Psoas muscle (tissue), 8 donors: ENCODE measurements around the gene LMAN1L. TPM values are rescaled to one million over a fixed set of nuclear protein-coding genes. Genes with fewer than 3 reads are reported as not detected.

Experiments used
- ATAC-seq, 4 donors: fragments of 200-7000 bp; cut with Tn5 transposase; one replicate each; pipeline ENCODE4 v1.9.1; 2020; ENCODE audit warnings: moderate library complexity in 3 of 4, mild to moderate bottlenecking in 2 of 4
- DNase-seq, 2 donors: peaks; one replicate each; pipeline ENCODE4 v3.0.0-alpha.2; 2020
- H3K27ac ChIP-seq: fragments of 200-600 bp; one replicate; pipeline ENCODE4 v1.8.0; 2022
- H3K27me3 ChIP-seq, 3 donors: fragments of 200-600 bp in 1 of 3; one replicate each; pipeline versions ENCODE4 v1.6.1 to v1.8.0; 2013 to 2022; ENCODE audit warnings: low read length in 2 of 3, mild to moderate bottlenecking in 2 of 3, moderate library complexity in 1 of 3; ENCODE audit not compliant: insufficient read depth in 3 of 3
- H3K36me3 ChIP-seq, 2 donors: fragments of 200-600 bp in 1 of 2; one replicate each; pipeline versions ENCODE4 v1.6.1 to v1.8.0; 2013 to 2022; ENCODE audit warnings: low read depth in 1 of 2, mild to moderate bottlenecking in 1 of 2, moderate library complexity in 1 of 2; ENCODE audit not compliant: insufficient read depth in 1 of 2
- H3K4me1 ChIP-seq: fragments of 200-600 bp; one replicate; pipeline ENCODE4 v1.8.0; 2022
- H3K4me3 ChIP-seq: fragments of 200-600 bp; one replicate; pipeline ENCODE4 v1.8.0; 2022; ENCODE audit warnings: mild to moderate bottlenecking
- H3K9me3 ChIP-seq: fragments of 200-600 bp; one replicate; pipeline ENCODE4 v1.8.0; 2022
- CTCF ChIP-seq: fragments of 200-600 bp; IDR thresholded peaks from one replicate; pipeline ENCODE4 v1.8.0; 2022; ENCODE audit warnings: antibody characterized with exemption
- WGBS, 3 donors: extraction: QIAGEN DNeasy Blood & Tissue Kit; methylation state at CpG; one replicate each; pipeline versions ENCODE4 v1.1.6 to v1.1.7; 2013; 5-methylcytosine and 5-hydroxymethylcytosine counted together
- intact Hi-C, 2 donors: fragments of 100-400 bp; cut with DNase I; formaldehyde crosslinking; loops; one replicate each; pipeline versions ENCODE4 v1.11.0 to v1.14.2; 2022
- polyA plus RNA-seq, 3 donors: library from polyadenylated mRNA; stranded (reverse); fragments of 200-250 nt; gene quantifications; one replicate each; pipeline ENCODE4 v1.2.3, GENCODE V29; 2013
- total RNA-seq, 4 donors: library from RNA; stranded (reverse); fragmentation: NEBNext Ultra II Directional in 2 of 4; extraction: Animal tissue kit (Norgen Biotek cat#: 25700) in 2 of 4; gene quantifications; one replicate each; pipeline versions ENCODE4 v1.2.1 to v1.2.4, GENCODE V29; 2021 to 2023
- donor health status: healthy with polysubstance abuse.
- donor health status: DM: no; HTN: no; CAD: no; lungs with moderate emphysema.
- donor health status: Bipolar disorder and iron deficiency.
- donor health status: healthy.
- donor health status: DM: yes; HTN: yes; CAD: no.
- donor health status: DM: no; HTN: no; CAD: no.
- donor health status: DM: no; HTN: no; CAD: no.
- donor health status: DM: yes; HTN: yes; CAD: no.

The LMAN1L gene
- total and polyA plus RNA-seq, 7 donors: 0.36 to 0.66 TPM; not detected in 5

DNA sequence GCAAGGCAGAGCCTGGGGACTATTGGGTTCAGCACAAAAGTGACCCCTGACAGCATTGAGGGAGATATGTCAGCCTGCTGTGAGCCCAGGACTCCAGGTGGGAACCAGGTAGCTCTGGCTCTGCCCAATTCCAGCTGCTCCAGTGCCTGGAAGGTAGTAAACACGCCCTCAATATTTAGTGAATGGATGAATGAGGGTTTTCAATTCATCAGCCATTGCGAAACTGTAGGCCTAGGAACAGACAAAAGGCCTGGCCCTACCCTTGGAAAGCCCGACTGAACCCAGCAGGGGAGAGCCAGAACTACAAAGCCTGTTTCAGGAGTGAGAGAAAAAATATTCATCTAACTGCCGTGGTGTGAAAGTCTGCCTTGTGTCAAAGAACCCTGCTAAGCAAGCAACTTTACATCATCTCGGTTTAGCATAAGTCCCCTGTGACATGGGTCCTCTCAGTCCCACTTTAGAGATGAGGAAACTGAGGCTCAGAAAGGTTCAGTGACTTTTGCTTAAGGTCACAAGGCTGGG, 38.8 kb upstream of the LMAN1L start:
- Histone ChIP-seq H3K4me1 (no peaks in the 10 kb centered on the region), H3K27me3 (no peaks in the 10 kb centered on the region), H3K9me3 (no peaks in the 10 kb centered on the region), H3K4me3 (no peak overlapping the region), H3K36me3 (no peaks in the 10 kb centered on the region), H3K27ac (no peak overlapping the region)
- ATAC-seq (no peak), DNase-seq (no peak)
- 73 to 75% (median 75%) methylated on average over 5 of the region's 5 CpGs for WGBS, 3 donors
- TF ChIP-seq CTCF: no peak
- intact Hi-C loops: loop anchor here in 1 of 2 donors (5.0 kb wide), 1 partner anchor 179 kb away; no protein-coding TSS in a partner anchor

GRCh38 chr15:74775132-74775562, 37.5 kb upstream of the LMAN1L start:
- no peaks in the 10 kb centered on the region for H3K27me3 ChIP-seq
- no peak overlapping the region for H3K27ac ChIP-seq
- no peak for ATAC-seq
- 79 to 93% (median 86%) methylated on average over 4 to 5 of the region's 5 CpGs for WGBS, 3 donors
- no peaks in the 10 kb centered on the region for H3K9me3 ChIP-seq
- no peaks in the 10 kb centered on the region for H3K4me1 ChIP-seq
- intact Hi-C loops: no loop called here
- TF ChIP-seq CTCF: no peak
- no peak overlapping the region for H3K4me3 ChIP-seq
- no peaks in the 10 kb centered on the region for H3K36me3 ChIP-seq
- DNase-seq: no peak

DNA sequence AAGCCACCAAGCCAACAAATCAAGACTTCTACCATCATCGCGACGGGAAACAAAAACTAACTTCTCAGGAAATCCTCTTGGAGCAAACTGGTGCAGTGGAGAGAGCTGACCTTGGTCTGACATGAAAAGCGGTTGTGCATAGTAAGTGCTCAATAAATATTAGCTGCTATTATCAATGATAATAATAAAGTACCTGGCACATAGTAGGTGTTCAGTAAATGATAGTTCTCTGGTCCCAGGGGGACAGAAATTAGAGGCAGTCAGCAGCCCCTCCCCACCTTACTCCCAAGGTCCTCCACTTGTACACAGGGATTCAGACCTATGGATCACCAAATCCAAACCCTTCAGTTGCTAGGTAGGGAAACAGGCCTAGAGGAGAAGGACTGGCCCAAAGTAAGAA, 36.7 kb upstream of the LMAN1L start:
- Histone ChIP-seq H3K27me3 (no peaks in the 10 kb centered on the region), H3K36me3 (no peaks in the 10 kb centered on the region), H3K27ac (no peak overlapping the region), H3K9me3 (no peaks in the 10 kb centered on the region), H3K4me1 (peaks cover under 1% of the 10 kb centered on the region), H3K4me3 (no peak overlapping the region)
- intact Hi-C loops: no loop called here
- no peak for ATAC-seq
- 80 to 88% (median 88%) methylated on average over 4 of the region's 4 CpGs for WGBS, 3 donors
- DNase-seq: no peak
- no peak for TF ChIP-seq CTCF

DNA sequence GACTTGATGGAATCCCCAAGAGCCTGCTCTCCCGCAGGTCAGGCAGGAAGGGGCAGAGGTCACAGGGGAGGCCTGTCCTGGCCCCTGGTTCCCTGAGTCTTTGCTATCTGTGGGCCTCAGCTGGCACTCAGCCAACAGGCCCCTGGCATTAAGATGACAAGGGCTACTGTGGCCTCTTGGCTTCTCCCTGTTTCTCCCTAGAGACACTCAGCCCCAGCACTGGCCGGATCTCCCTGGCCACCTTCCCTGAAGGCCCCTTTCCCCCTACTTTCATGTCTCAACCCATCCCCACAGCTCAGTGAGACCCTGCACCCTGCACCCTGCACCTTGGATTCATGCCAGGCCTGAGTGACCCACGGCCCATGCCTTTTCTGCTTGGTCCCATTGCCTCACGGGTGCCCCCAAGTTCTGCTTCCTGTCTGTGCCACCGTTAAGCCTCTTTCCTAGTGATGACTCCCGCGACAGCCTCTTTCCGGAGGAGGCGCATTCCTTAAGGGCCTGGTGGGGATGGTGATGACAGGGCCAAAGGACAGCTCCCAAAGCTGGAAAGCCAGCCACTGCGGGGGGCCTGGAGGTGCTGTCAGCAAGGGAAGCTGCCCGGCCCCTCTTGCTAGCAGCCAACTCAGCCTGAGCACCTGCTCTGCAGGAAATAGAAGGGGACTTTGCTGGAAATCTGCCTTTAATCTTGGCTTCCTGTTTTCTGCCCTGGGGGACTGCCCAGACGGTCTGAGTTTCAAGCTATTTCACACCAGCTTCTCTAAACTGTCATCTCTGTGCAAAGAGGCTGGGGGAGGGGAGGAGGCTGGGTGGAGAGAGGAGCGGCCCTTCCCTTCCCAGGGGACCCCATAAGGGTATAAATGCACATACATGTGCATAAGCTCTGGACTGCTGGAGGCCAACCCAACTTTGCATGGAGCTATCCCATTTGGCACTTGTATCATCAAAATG, 35.5 kb upstream of the LMAN1L start:
- H3K27ac ChIP-seq: no peak overlapping the region

More for the DNA sequence above, 35.5 kb upstream of the LMAN1L start:
- 30 to 38% (median 30%) methylated on average over 13 of the region's 13 CpGs for WGBS, 3 donors
- no peaks in the 10 kb centered on the region for H3K9me3 ChIP-seq
- peaks cover 9% of the 10 kb centered on the region for H3K4me1 ChIP-seq
- no peaks in the 10 kb centered on the region for H3K27me3 ChIP-seq
- no peak for TF ChIP-seq CTCF
- no peaks in the 10 kb centered on the region for H3K36me3 ChIP-seq
- intact Hi-C loops: no loop called here
- no peak overlapping the region for H3K4me3 ChIP-seq
- ATAC-seq (peak in 1 of 4 donors; percentile 21), DNase-seq (no peak)
